Activated naive CD4-positive, alpha-beta T cell (primary cell): ENCODE results near the gene GNAL.
"Not testable (repeated sequence)": the region's sequence is repeated elsewhere in the genome, so short reads cannot be mapped to it uniquely, and the experiment has no call there.

Source experiments
- DNase-seq, 4 experiments: peaks; one replicate each; lab custom pipeline; 2025; lab: John Stamatoyannopoulos, UW

GNAL gene

GRCh38 chr18:11908182-11909060 lies 219.4 kb downstream of the GNAL start, which contains the start of gene MPPE1:
TSS of gene MPPE1 (minus strand) at chr18:11908317. CDS start at chr18:11897264, 11,053 bp downstream.
- DNase-seq, result peak; percentile 59 to 79 (median 68)

DNA sequence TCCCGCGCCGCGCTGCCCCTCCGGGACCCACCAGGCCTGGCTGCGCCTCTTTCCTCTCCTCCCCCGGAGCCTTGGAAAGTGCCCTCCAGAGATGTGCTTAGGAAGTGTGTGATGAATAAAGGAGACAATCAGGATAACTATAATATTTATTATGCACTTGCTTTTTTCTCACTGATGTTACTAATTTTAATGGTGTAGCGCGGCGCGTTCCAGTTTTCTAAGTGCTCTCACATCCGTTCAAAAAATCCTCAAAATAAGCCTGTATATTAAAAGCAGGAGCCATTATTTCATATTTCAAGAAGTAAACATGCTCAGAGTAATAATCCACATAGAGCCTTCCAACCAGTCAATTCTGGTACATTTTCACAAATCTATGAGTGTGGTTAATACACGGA lies 220.0 kb downstream of the GNAL start:
- DNase-seq, result no peak

GRCh38 chr18:11909591-11910026 lies 220.5 kb downstream of the GNAL start:
- DNase-seq, result no peak

- DNase-seq, result not testable (repeated sequence)
These were observed 227.8 kb downstream of the GNAL start for GRCh38 chr18:11916880-11917279.

DNA sequence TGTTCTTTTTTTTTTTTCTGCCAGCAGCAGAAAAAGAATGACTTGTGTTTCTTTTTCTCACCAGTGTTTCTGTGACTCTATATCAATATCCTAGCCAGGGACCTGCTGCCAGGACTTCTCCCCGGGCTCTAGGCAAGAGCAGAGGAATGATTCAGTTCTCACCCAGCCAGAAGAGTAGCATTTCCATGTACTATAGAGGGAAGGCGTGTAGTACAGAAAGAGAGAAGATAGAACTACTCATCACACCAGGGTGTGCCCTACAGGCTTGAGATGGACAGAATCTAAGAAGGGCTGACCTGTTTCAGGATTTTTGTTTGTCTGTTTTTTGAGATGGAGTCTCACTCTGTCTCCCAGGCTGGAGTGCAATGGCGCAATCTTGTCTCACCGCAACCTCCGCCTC lies 230.5 kb downstream of the GNAL start:
- not testable (repeated sequence) for DNase-seq

DNA sequence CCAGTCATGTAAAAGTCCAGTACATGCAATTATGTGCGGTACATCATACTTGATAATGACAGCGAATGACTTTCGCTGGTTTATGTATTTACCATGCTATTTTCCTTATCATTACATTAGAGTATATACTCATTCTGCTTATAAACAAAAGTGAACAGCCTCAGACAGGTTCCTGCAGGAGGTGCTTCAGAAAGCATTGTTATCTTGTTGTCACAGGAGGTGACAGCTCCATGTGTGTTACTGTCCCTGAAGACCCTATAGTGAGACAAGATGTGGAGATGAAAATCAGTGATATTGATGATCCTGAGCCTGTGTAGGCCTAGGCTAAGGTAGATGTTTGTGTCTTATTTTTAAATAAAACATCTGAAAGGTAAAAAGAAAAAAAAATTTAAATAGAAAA lies 234.4 kb downstream of the GNAL start:
- DNase-seq, result no peak

DNA sequence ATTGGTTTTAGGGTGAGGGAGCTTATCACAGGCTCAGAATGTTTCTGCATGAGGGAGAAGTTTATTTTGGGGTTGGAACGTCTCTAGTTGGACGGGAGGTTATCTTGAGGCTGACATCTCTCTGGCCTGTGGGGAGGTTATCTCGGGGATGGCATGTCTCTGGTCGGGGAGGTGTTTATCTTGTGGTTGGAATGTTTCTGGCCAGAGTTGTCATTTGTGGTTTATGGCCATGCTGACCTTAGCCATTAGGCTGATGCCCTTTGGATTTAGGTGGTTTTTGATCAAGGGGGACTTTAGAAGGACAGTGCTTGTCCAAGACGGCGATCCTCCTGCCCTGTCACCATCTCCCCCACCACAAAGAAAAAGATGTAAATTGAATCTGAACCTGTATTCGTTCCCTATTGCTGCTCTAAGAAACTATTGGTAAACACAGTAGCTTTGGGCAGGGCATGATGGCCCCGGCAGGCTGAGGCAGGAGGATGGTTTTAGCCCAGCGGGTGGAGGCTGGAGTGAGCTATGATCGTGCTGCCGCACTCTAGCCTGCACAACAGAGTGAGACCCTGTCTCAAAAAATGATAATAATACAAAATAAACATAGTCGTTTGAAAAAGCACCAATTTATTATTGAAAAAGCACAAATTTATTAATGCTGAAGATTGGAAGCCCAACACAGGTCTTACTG lies 236.9 kb downstream of the GNAL start:
- no peak for DNase-seq

GRCh38 chr18:11927497-11927896 lies 238.4 kb downstream of the GNAL start:
- DNase-seq, result no peak

DNA sequence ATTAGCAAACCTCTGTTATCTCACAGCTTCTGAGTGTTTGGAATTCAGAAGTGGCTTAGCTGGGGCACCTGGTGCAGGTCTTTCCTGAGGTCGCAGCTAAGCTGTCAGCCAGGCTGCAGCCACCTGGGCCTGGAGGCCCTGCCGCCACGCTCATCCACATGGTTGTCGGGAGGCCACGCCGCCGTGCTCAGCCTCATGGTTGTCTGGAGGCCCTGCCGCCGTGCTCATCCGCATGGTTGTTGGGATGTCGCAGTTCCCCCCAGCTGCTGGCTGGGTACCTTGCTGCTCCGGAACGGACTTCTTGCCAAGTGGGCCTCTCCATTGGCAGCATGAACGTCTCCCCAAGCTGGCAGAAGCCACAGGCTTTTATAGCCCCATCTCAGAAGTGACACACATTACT lies 243.3 kb downstream of the GNAL start:
- no peak for DNase-seq
